Trophoblast cell (in vitro differentiated cells and primary cell): Measurements from ENCODE around the gene CD2AP.

Source experiments
- DNase-seq, 2 donors: peaks; one replicate each; pipeline ENCODE4 v3.0.0-alpha.2; 2016
- H2AFZ ChIP-seq: 2 replicates; pipeline ENCODE4 v1.6.1; 2013; ENCODE audit warnings: low read length, moderate library complexity, mild to moderate bottlenecking; ENCODE audit not compliant: insufficient read depth, poor library complexity
- H2AK5ac ChIP-seq: 2 replicates; pipeline ENCODE4 v1.6.1; 2013; ENCODE audit warnings: mild to moderate bottlenecking, low read length
- H2BK120ac ChIP-seq: 2 replicates; pipeline ENCODE4 v1.6.1; 2013; ENCODE audit warnings: low read length, mild to moderate bottlenecking, moderate library complexity; ENCODE audit not compliant: insufficient read depth, poor library complexity
- H2BK12ac ChIP-seq: 2 replicates; pipeline ENCODE4 v1.6.1; 2013; ENCODE audit warnings: mild to moderate bottlenecking, low read length, moderate library complexity
- H2BK5ac ChIP-seq: 2 replicates; pipeline ENCODE4 v1.6.1; 2013; ENCODE audit warnings: low read length, low read depth, moderate library complexity, mild to moderate bottlenecking; ENCODE audit not compliant: poor library complexity
- H3K14ac ChIP-seq: 2 replicates; pipeline ENCODE4 v1.6.1; 2013; ENCODE audit warnings: mild to moderate bottlenecking, low read length
- H3K18ac ChIP-seq: 2 replicates; pipeline ENCODE4 v1.6.1; 2013; ENCODE audit warnings: mild to moderate bottlenecking, low read length
- H3K23ac ChIP-seq: 2 replicates; pipeline ENCODE4 v1.6.1; 2013; ENCODE audit warnings: low read length
- H3K27ac ChIP-seq: 2 replicates; pipeline ENCODE4 v1.5.1; 2013; ENCODE audit warnings: low read depth, mild to moderate bottlenecking, inconsistent platforms, low read length, moderate library complexity
- H3K27me3 ChIP-seq: 2 replicates; pipeline ENCODE4 v1.6.1; 2013; ENCODE audit warnings: inconsistent platforms, mild to moderate bottlenecking, low read length, moderate library complexity; ENCODE audit not compliant: insufficient read depth
- H3K36me3 ChIP-seq, 2 experiments: 1 replicate in 1 of 2; 2 replicates in 1 of 2; pipeline ENCODE4 v1.6.1; 2013; ENCODE audit warnings: low read length in 2 of 2, mild to moderate bottlenecking in 2 of 2, moderate library complexity in 1 of 2; ENCODE audit not compliant: insufficient read depth in 2 of 2, control insufficient read depth in 1 of 2
- H3K4ac ChIP-seq: 2 replicates; pipeline ENCODE4 v1.6.1; 2013; ENCODE audit warnings: low read depth, mild to moderate bottlenecking, low read length, moderate library complexity
- H3K4me1 ChIP-seq, 2 experiments: 1 replicate in 1 of 2; 2 replicates in 1 of 2; pipeline ENCODE4 v1.6.1; 2013; ENCODE audit warnings: low read length in 2 of 2, mild to moderate bottlenecking in 2 of 2, moderate library complexity in 1 of 2; ENCODE audit not compliant: insufficient read depth in 2 of 2, control insufficient read depth in 1 of 2
- H3K4me2 ChIP-seq: 2 replicates; pipeline ENCODE4 v1.6.1; 2013; ENCODE audit warnings: inconsistent platforms, mild to moderate bottlenecking, low read length, moderate library complexity
- H3K4me3 ChIP-seq: 2 replicates; pipeline ENCODE4 v1.5.1; 2013; ENCODE audit warnings: mild to moderate bottlenecking, low read depth, low read length, inconsistent platforms
- H3K79me1 ChIP-seq: one replicate; pipeline ENCODE4 v1.6.1; 2013; ENCODE audit warnings: low read length
- H3K79me2 ChIP-seq: 2 replicates; pipeline ENCODE4 v1.6.1; 2013; ENCODE audit warnings: low read length, mild to moderate bottlenecking; ENCODE audit not compliant: control insufficient read depth, insufficient read depth, poor library complexity
- H3K9ac ChIP-seq: 2 replicates; pipeline ENCODE4 v1.6.1; 2013; ENCODE audit warnings: mild to moderate bottlenecking, low read length
- H3K9me3 ChIP-seq: 2 replicates; pipeline ENCODE4 v1.6.1; 2013; ENCODE audit warnings: low read depth, mild to moderate bottlenecking, control low read depth, inconsistent platforms, low read length; ENCODE audit not compliant: insufficient read depth
- H4K12ac ChIP-seq: 2 replicates; pipeline ENCODE4 v1.6.1; 2013; ENCODE audit warnings: low read depth, mild to moderate bottlenecking, low read length, moderate library complexity
- H4K8ac ChIP-seq: 2 replicates; pipeline ENCODE4 v1.6.1; 2013; ENCODE audit warnings: low read depth, mild to moderate bottlenecking, low read length, moderate library complexity
- H4K91ac ChIP-seq: one replicate; pipeline ENCODE4 v1.6.1; 2013; ENCODE audit warnings: low read depth, mild to moderate bottlenecking, low read length, moderate library complexity
- WGBS: extraction: QIAGEN DNeasy Blood & Tissue Kit; methylation state at CpG from one replicate; pipeline ENCODE4 v1.1.7; 2013; ENCODE audit warnings: missing lambda C conversion rate; ENCODE audit not compliant: insufficient read length, insufficient coverage; ENCODE audit errors: extremely low coverage; 5-methylcytosine and 5-hydroxymethylcytosine counted together

The CD2AP gene

GRCh38 chr6:47524136-47524845 lies 46.7 kb downstream of the CD2AP start:
- Histone ChIP-seq H3K9ac (no peak overlapping the region), H2BK12ac (no peak overlapping the region), H3K23ac (no peak overlapping the region), H4K12ac (no peak overlapping the region), H3K27me3 (no peaks in the 10 kb centered on the region), H3K4me3 (no peak overlapping the region), H3K4ac (no peak overlapping the region), H3K18ac (no peak overlapping the region), H2AFZ (no peak overlapping the region), H3K79me1 (no peaks in the 10 kb centered on the region), H3K9me3 (no peaks in the 10 kb centered on the region), H4K8ac (no peak overlapping the region), H4K91ac (no peak overlapping the region), H2BK5ac (no peak overlapping the region), H2BK120ac (no peak overlapping the region), H3K79me2 (no peaks in the 10 kb centered on the region), H2AK5ac (no peak overlapping the region), H3K36me3 (peaks cover 2% of the 10 kb centered on the region in 2 experiments), H3K4me2 (no peak overlapping the region), H3K4me1 (no peaks in the 10 kb centered on the region), H3K14ac (no peak overlapping the region), H3K27ac (no peak overlapping the region)
- WGBS, result no CpG with 5 or more reads among the region's 3 CpGs
- no peak for DNase-seq

DNA sequence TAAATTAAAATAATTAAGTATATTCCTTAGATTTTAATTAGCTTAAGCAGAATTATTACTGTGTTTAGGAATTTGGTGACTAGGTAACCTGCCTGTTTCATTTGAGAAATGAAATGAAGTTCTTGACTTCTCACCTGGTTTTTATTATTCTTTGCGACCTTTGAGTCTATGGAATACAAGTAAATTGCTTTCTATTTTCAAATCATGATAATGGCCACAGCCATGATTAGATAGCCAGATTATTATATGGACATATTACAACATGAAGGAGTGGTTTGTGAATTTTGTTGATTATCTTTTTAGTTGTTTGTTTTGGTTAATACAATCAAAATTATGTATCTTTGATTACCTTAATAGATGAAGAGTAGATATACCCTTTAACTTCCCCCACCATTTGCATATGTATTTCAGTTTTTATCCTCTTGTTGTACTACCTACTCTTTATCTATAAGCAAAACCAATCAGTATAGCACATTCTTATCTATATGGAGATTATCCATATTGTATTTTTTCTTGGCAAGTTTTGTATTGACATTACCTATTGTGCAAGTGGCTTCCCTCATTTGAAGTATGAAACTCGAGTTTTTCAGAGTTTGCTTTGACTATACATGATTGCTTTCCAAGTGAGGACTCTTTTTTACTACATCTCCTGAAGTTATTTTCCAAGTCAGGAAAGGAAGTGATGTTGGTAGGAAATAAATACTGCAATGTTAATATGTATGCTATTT lies 47.9 kb downstream of the CD2AP start:
- no peaks in the 10 kb centered on the region for H3K79me2 ChIP-seq
- H3K23ac ChIP-seq, result no peak overlapping the region
- peaks cover 2% of the 10 kb centered on the region in 2 experiments for H3K36me3 ChIP-seq
- no peak overlapping the region for H2BK12ac ChIP-seq
- no peak overlapping the region for H3K4me3 ChIP-seq
- H2BK5ac ChIP-seq, result no peak overlapping the region
- no CpG with 5 or more reads among the region's 2 CpGs for WGBS
- no peak overlapping the region for H2AK5ac ChIP-seq
- H2AFZ ChIP-seq, result no peak overlapping the region
- H2BK120ac ChIP-seq, result no peak overlapping the region
- DNase-seq, result no peak
- H4K12ac ChIP-seq, result no peak overlapping the region
- H4K91ac ChIP-seq, result no peak overlapping the region
- H3K18ac ChIP-seq, result no peak overlapping the region
- H3K79me1 ChIP-seq, result no peaks in the 10 kb centered on the region
- H3K4me1 ChIP-seq, result no peaks in the 10 kb centered on the region
- H3K9me3 ChIP-seq, result no peaks in the 10 kb centered on the region
- H3K9ac ChIP-seq, result no peak overlapping the region
- H3K27me3 ChIP-seq, result no peaks in the 10 kb centered on the region
- no peak overlapping the region for H3K14ac ChIP-seq
- no peak overlapping the region for H3K4ac ChIP-seq
- H3K4me2 ChIP-seq, result no peak overlapping the region
- no peak overlapping the region for H3K27ac ChIP-seq
- H4K8ac ChIP-seq, result no peak overlapping the region

- DNase-seq, result no peak
- Histone ChIP-seq H2BK120ac (no peak overlapping the region), H4K8ac (no peak overlapping the region), H3K27me3 (no peaks in the 10 kb centered on the region), H2AK5ac (no peak overlapping the region), H3K23ac (no peak overlapping the region), H2BK5ac (no peak overlapping the region), H3K4me2 (no peak overlapping the region), H3K79me2 (no peaks in the 10 kb centered on the region), H3K4ac (no peak overlapping the region), H3K14ac (no peak overlapping the region), H3K9ac (no peak overlapping the region), H2AFZ (no peak overlapping the region), H4K91ac (no peak overlapping the region), H2BK12ac (no peak overlapping the region), H4K12ac (no peak overlapping the region), H3K79me1 (no peaks in the 10 kb centered on the region), H3K36me3 (peaks cover 2% of the 10 kb centered on the region in 2 experiments), H3K9me3 (no peaks in the 10 kb centered on the region), H3K4me3 (no peak overlapping the region), H3K4me1 (no peaks in the 10 kb centered on the region), H3K18ac (no peak overlapping the region), H3K27ac (no peak overlapping the region)
These were observed 49.7 kb downstream of the CD2AP start for GRCh38 chr6:47527274-47527673.

GRCh38 chr6:47529734-47530133 lies 52.1 kb downstream of the CD2AP start:
- Histone ChIP-seq H3K27ac (no peak overlapping the region), H4K8ac (no peak overlapping the region), H2BK12ac (no peak overlapping the region), H3K18ac (no peak overlapping the region), H3K4me1 (no peaks in the 10 kb centered on the region), H3K79me2 (no peaks in the 10 kb centered on the region), H2AK5ac (no peak overlapping the region), H3K14ac (no peak overlapping the region), H4K91ac (no peak overlapping the region), H2AFZ (no peak overlapping the region), H3K4ac (no peak overlapping the region), H3K23ac (no peak overlapping the region), H4K12ac (no peak overlapping the region), H3K4me3 (no peak overlapping the region), H3K27me3 (no peaks in the 10 kb centered on the region), H2BK120ac (no peak overlapping the region), H3K79me1 (no peaks in the 10 kb centered on the region), H3K4me2 (no peak overlapping the region), H3K9ac (no peak overlapping the region), H2BK5ac (no peak overlapping the region), H3K36me3 (peaks cover 6% of the 10 kb centered on the region in 2 experiments), H3K9me3 (no peaks in the 10 kb centered on the region)
- DNase-seq, result peak; percentile 61 to 87
- WGBS, result no CpG with 5 or more reads among the region's 5 CpGs
